HG03159 (cell line): ENCODE measurements around the gene PCAT7.
A peak's percentile ranks its signal among the peaks of the same experiment; 100 is the strongest.

Experiments
- ATAC-seq: cut with Tn5 transposase; IDR thresholded peaks from one replicate; pipeline ENCODE4 v1.9.1; 2021; ENCODE audit warnings: mild to moderate bottlenecking, moderate library complexity; ENCODE audit not compliant: unreplicated experiment

Gene PCAT7

DNA sequence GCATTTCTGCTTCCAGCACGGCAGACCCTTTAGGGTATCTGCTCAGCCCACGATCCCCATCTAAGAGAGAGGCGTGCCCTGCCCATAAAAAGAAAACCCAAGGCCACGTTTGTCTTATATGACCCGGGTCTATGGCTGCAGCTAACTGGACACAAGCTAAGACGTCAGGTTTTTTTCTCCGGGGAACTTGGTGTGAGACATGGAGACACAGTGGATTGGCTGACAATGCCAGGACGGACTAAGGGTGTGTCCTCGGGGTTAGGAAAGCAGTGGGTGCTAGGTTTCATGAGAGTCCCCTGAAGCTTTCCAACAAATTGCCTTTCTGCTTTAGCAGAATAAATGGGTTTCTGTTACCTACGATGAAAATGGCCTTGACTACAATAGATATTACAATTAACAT, 45.8 kb downstream of the PCAT7 start:
- ATAC-seq: no peak

GRCh38 chr9:94602666-94603065, 47.8 kb downstream of the PCAT7 start:
- ATAC-seq: no peak

- ATAC-seq: peak; percentile 62
Measured at GRCh38 chr9:94603259-94604160, 48.6 kb downstream of the PCAT7 start.

GRCh38 chr9:94606646-94607422, 52.0 kb downstream of the PCAT7 start:
- ATAC-seq: no peak

DNA sequence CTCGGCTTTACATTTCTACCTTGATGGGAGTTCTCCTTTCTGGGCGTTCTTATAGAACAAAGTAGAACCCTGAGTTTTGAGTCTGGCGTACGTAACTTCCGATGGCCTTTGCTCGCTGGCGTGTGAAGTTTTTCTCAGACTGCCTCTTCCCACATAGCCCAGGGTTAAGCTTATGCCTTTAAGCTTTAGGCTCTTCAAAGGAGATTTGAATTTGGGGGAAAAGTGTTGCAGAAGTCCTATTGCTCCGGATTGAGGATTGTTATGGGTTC, 52.5 kb downstream of the PCAT7 start:
- ATAC-seq: no peak

- ATAC-seq: no peak
Measured at GRCh38 chr9:94610181-94610606, 55.3 kb downstream of the PCAT7 start.

- ATAC-seq: no peak
Measured at GRCh38 chr9:94611638-94612068, 56.8 kb downstream of the PCAT7 start.

DNA sequence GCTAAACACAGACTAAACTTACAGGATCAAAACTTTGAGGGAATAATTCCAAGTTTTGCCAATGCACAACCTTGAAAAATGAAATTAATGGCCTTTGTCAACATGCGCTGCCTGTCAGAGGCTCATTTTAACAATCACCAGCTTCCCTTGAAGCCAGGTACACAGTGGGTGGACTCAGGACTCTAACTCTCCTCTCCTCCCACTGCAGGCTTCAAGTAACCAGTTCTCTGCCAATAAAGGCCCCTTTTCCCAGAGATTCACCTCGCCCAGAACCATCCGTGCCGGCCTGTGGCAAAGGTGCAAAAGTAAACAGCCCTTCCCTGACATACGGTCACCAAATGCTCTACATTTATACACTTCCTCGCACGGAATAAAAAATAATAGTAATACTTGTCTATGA, 57.2 kb downstream of the PCAT7 start:
- no peak for ATAC-seq

GRCh38 chr9:94613003-94613402, 58.1 kb downstream of the PCAT7 start:
- no peak for ATAC-seq

GRCh38 chr9:94619026-94619425, 64.1 kb downstream of the PCAT7 start:
- ATAC-seq: no peak
